ENCODE data around the gene COMMD3.
"Not testable (repeated sequence)": the region's sequence is repeated elsewhere in the genome, so short reads cannot be mapped to it uniquely, and the experiment has no call there.

COMMD3 gene

GRCh38 chr10:22340329-22341189, 24.4 kb downstream of the COMMD3 start:
- no peak for DNase-seq

GRCh38 chr10:22341190-22341925, 25.2 kb downstream of the COMMD3 start:
- no peak for DNase-seq

- no peak for DNase-seq
Measured at GRCh38 chr10:22341926-22342196, 25.7 kb downstream of the COMMD3 start.

- DNase-seq = no peak
Measured at GRCh38 chr10:22342421-22342820, 26.2 kb downstream of the COMMD3 start.

- no peak for DNase-seq
Measured at GRCh38 chr10:22343731-22344130, 27.5 kb downstream of the COMMD3 start.

- DNase-seq = no peak
Measured at GRCh38 chr10:22344249-22344648, 28.1 kb downstream of the COMMD3 start.

GRCh38 chr10:22344781-22345300, 28.7 kb downstream of the COMMD3 start:
- no peak for DNase-seq

GRCh38 chr10:22345301-22346095, 29.3 kb downstream of the COMMD3 start, which contains the start of gene SPAG6:
Gene SPAG6 (plus strand): TSS chr10:22345496. CDS start chr10:22345612, 116 bp downstream.
- DNase-seq = no peak

- DNase-seq = no peak
Measured at GRCh38 chr10:22346096-22346661, 30.0 kb downstream of the COMMD3 start.

- no peak for DNase-seq
Measured at GRCh38 chr10:22349755-22350154, 33.6 kb downstream of the COMMD3 start.

GRCh38 chr10:22351131-22351703, 35.0 kb downstream of the COMMD3 start:
- no peak for DNase-seq

GRCh38 chr10:22356324-22356873, 40.2 kb downstream of the COMMD3 start:
- no peak for DNase-seq

- DNase-seq = not testable (repeated sequence)
Measured at GRCh38 chr10:22357770-22358169, 41.6 kb downstream of the COMMD3 start.

GRCh38 chr10:22363305-22363704, 47.1 kb downstream of the COMMD3 start:
- DNase-seq = no peak

GRCh38 chr10:22364407-22365140, 48.4 kb downstream of the COMMD3 start:
- no peak for DNase-seq

- no peak for DNase-seq
Measured at GRCh38 chr10:22365233-22365632, 49.0 kb downstream of the COMMD3 start.

- DNase-seq = no peak
Measured at GRCh38 chr10:22365644-22366434, 49.7 kb downstream of the COMMD3 start.

- no peak for DNase-seq
Measured at GRCh38 chr10:22366435-22366703, 50.2 kb downstream of the COMMD3 start.

GRCh38 chr10:22366771-22367170, 50.6 kb downstream of the COMMD3 start:
- no peak for DNase-seq

GRCh38 chr10:22367471-22367870, 51.3 kb downstream of the COMMD3 start:
- no peak for DNase-seq

- no peak for DNase-seq
Measured at GRCh38 chr10:22368402-22368801, 52.2 kb downstream of the COMMD3 start.

All from DMS 273 treated with DMSO at 0.1 percent for 48 hours (cell line).